Neutrophil (primary cell): ENCODE results near the gene PITX1.

Experiments used
- H3K27ac ChIP-seq: fragments of 200-600 bp; sonication (generic); 2 replicates; pipeline ENCODE4 v1.5.1; 2016; ENCODE audit warnings: mild to moderate bottlenecking, moderate library complexity
- H3K27me3 ChIP-seq: fragments of 200-600 bp; sonication (generic); 2 replicates; pipeline ENCODE4 v1.6.0; 2016; ENCODE audit warnings: mild to moderate bottlenecking
- H3K36me3 ChIP-seq: fragments of 200-600 bp; sonication (generic); 2 replicates; pipeline ENCODE4 v1.5.1; 2017
- H3K4me1 ChIP-seq, 2 experiments: fragments of 200-600 bp in 1 of 2; sonication (generic) in 1 of 2; 1 replicate in 1 of 2; 2 replicates in 1 of 2; pipeline versions ENCODE4 v1.5.1 to v1.6.1; 2013 to 2016; ENCODE audit warnings: low read depth in 1 of 2, low read length in 1 of 2, mild to moderate bottlenecking in 1 of 2, moderate library complexity in 1 of 2; ENCODE audit not compliant: control insufficient read depth in 1 of 2, insufficient read depth in 1 of 2
- H3K4me3 ChIP-seq, 2 experiments: fragments of 200-600 bp in 1 of 2; sonication (generic) in 1 of 2; 1 replicate in 1 of 2; 2 replicates in 1 of 2; pipeline ENCODE4 v1.5.1; 2013 to 2016; ENCODE audit warnings: low read depth in 1 of 2, low read length in 1 of 2, mild to moderate bottlenecking in 1 of 2, moderate library complexity in 1 of 2
- H3K9me3 ChIP-seq: fragments of 200-600 bp; sonication (generic); 2 replicates; pipeline ENCODE4 v1.5.1; 2016
- TF ChIP-seq, protein P1 (sequence below): fragments of 200-600 bp; sonication (generic); IDR thresholded peaks from 2 replicates; pipeline ENCODE4 v1.5.1; 2016; ENCODE audit warnings: antibody characterized with exemption

PITX1 gene

DNA sequence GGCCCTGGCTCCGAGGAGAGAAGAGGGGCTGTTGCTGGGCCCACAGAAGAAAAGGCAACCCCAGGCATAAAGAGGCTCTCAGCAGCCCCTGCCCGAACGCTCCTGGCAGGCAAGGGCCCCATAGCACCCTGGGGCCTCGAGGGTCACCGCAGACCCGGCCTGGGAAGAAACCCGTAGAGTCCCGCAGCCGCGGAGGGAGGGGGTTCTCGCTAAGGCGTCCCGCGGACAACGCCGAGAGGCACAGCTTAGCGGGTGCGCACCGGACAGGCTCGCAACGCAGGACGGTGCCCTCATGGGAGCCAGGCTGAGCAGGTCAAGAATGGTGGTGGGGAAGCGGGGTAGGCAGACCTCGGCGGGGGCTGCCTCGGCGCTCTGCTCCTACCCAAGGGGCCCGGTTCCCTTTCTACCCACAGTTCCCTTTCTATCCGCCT, 6.7 kb downstream of the PITX1 start:
- Histone ChIP-seq H3K27me3 (peaks cover 100% of the 10 kb centered on the region), H3K9me3 (no peaks in the 10 kb centered on the region), H3K4me3 (no peak overlapping the region), H3K36me3 (no peaks in the 10 kb centered on the region), H3K27ac (no peak overlapping the region), H3K4me1 (peaks cover 10 to 11% of the 10 kb centered on the region in 2 experiments)
- TF ChIP-seq, protein P1, sequence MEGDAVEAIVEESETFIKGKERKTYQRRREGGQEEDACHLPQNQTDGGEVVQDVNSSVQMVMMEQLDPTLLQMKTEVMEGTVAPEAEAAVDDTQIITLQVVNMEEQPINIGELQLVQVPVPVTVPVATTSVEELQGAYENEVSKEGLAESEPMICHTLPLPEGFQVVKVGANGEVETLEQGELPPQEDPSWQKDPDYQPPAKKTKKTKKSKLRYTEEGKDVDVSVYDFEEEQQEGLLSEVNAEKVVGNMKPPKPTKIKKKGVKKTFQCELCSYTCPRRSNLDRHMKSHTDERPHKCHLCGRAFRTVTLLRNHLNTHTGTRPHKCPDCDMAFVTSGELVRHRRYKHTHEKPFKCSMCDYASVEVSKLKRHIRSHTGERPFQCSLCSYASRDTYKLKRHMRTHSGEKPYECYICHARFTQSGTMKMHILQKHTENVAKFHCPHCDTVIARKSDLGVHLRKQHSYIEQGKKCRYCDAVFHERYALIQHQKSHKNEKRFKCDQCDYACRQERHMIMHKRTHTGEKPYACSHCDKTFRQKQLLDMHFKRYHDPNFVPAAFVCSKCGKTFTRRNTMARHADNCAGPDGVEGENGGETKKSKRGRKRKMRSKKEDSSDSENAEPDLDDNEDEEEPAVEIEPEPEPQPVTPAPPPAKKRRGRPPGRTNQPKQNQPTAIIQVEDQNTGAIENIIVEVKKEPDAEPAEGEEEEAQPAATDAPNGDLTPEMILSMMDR, result no peak

DNA sequence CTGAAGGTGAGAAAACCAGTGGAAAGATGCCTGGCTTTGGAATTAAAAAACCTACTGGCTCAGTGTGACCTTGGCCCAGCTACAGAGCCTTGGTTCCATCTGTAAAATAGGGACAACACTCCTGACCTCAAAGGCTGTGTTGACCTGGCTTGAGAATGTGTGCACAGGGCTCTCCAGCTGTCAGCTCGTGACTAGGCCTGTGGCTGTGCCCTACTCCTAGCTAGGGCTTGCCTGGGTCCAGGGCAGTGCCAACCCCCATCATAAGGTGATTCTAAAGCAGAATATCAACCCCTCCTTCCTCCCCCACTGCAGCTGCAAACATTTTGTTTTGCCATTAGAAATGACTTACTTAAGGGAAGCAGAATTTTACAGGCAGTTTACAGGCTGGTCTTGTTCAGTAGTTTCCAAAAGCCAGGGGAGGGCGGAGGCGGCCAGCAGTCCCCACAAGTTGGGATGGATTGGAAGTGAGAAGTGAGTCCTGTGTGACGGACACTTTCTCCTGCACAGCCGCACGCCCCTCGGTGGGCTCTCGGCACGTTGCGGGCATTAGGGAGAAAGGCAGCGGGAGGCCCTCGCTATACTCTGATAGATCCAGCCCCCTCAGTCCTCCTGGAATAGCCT, 7.3 kb downstream of the PITX1 start:
- H3K9me3 ChIP-seq, result no peaks in the 10 kb centered on the region
- H3K36me3 ChIP-seq, result no peaks in the 10 kb centered on the region
- H3K27me3 ChIP-seq, result peaks cover 100% of the 10 kb centered on the region
- H3K27ac ChIP-seq, result no peak overlapping the region
- no peak overlapping the region for H3K4me3 ChIP-seq
- TF ChIP-seq, protein P1, result no peak
- peaks cover 10 to 11% of the 10 kb centered on the region in 2 experiments for H3K4me1 ChIP-seq

DNA sequence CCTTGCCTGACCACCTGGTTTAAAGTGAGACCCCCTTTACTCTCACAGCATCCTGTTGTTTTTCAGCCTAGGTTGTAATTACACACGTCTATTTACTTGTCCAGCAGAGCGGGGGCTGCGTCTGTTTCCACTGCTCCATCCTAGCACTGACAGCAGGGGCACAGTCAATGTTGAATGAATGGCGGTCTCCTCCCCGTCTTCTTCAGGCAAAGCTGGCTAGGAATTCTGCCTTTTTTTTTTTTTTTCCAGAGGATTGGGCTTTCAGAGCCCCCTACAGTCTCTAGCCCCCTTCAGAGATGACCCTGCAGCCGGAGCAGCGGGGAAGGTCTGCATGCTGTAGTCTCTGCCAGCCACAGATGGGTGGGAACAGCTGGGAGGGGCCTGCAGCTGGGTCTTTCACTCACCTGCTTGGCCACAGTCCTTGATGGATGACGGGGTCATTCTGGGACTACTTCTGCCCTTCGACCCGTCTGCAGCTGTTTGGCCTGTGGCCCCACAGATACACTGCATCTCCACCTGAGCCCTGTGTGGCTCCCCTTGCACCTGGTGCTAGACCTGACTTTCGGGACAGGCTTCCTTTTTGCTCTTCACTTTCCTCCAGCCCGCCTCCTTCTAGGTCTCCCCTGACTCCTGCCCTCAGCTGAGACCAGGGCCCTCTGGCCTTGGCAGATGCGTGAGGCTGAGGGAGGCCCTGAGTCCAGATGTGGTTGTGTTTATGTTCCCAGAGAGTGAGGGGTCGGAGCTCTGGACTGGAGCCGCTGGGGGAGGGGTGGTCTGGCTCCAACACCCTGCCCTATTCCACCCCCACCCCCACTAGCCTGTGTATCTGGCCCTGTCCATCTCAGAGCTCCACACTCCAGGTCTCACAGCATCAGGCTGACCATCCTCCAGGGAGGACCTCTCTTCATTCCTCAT, 8.0 kb downstream of the PITX1 start:
- no peaks in the 10 kb centered on the region for H3K36me3 ChIP-seq
- TF ChIP-seq, protein P1, result no peak
- H3K9me3 ChIP-seq, result no peaks in the 10 kb centered on the region
- no peak overlapping the region for H3K4me3 ChIP-seq
- no peak overlapping the region for H3K27ac ChIP-seq
- H3K27me3 ChIP-seq, result peaks cover 100% of the 10 kb centered on the region
- H3K4me1 ChIP-seq, result peaks cover 3 to 6% of the 10 kb centered on the region in 2 experiments

DNA sequence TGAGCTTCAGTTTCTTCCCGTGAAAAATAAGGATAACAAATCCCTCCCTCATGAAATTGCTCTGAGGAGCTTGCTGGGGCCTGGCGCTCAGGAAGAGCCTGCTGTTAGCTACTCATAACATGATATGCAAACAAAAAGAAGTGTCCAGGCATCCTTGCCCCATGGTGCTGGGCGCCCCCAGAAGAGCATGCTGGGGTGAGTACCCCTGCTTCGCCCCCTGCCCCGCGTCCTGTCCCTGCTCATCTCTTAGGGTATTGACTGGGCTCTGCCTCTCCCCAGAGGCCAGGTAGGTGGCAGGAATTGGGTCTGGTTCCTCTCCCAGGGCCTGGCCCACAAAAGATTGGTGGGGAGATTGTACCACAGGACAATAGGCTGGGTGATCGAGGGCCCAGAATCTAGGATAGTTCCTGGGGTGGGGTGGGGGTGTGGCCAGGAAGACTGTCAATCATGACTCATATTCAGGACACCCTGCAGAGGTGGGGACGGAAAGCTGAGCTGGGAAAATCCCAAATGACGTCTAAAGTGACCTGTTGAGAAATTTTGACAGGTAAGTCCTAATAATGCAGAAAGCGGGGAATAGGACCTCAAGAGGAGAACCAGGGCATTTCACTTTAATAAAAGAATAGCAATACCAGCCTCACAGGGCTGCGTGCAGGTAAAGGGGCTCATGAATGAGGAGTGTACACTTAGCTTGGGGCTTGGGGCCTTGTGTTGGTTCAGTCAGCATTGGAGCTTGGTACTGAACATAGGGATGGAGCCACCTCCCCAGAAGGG, 8.9 kb downstream of the PITX1 start:
- TF ChIP-seq, protein P1, result no peak
- H3K4me3 ChIP-seq, result no peak overlapping the region
- no peaks in the 10 kb centered on the region for H3K4me1 ChIP-seq
- no peaks in the 10 kb centered on the region for H3K36me3 ChIP-seq
- H3K27ac ChIP-seq, result no peak overlapping the region
- H3K9me3 ChIP-seq, result no peaks in the 10 kb centered on the region
- H3K27me3 ChIP-seq, result peaks cover 100% of the 10 kb centered on the region

DNA sequence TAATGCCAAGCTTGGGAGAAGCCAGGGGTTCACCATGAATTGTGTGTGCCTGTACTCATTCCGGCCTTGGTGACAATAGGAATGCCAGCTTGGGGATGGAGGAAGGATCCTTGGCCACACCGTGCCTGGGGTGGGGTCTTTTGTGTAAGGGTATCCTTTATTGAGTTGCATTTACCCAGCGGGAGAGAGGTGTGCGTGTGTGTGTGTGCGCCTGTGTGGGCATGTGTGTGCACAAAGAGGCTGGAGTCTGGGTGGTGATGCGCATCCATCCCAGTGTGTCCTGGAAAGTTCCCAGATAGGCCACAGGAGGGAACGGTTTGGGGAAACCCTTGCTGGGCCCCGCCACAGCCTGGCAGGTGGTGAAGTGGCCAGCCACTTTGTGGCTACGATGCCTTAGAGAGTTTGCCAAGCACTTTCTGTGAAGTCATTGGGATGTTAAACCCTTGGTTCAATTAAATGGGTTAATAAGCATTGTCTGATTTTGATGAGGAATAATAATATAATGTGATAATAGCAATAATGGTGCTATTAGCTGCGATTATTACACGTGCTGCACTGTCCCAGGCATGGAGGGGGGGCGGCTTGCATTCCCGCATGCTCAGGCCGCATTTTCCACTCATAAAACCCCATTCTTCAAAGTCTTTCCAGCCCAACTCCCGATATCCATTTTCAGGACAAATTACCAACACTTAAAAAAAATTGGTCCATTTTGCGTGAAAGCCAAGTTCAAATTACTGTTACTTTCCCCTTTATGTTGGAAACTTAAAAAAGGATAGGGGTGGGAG, 13.7 kb downstream of the PITX1 start:
- H3K9me3 ChIP-seq, result no peaks in the 10 kb centered on the region
- H3K4me1 ChIP-seq, result no peaks in the 10 kb centered on the region
- no peaks in the 10 kb centered on the region for H3K36me3 ChIP-seq
- no peak overlapping the region for H3K27ac ChIP-seq
- TF ChIP-seq, protein P1, result no peak
- peaks cover 73% of the 10 kb centered on the region for H3K27me3 ChIP-seq
- no peak overlapping the region for H3K4me3 ChIP-seq
